Naive B cell (primary cell): ENCODE results near the gene NT5C1A. TPM values are rescaled to one million over a fixed set of nuclear protein-coding genes. Genes with fewer than 3 reads are reported as not detected.

ENCODE experiments used
- ATAC-seq, 2 donors: fragments of 150-1000 bp; cut with Tn5 transposase; 2 replicates each; pipeline ENCODE4 v1.10.0; 2021; ENCODE audit warnings: low read depth in 2 of 2, mild to moderate bottlenecking in 2 of 2, moderate library complexity in 2 of 2
- DNase-seq: peaks from one replicate; pipeline ENCODE4 v3.0.0; 2022
- H3K27ac Mint-ChIP-seq, 6 donors: one replicate each; pipeline ENCODE4 v1.8.0; 2020 to 2022; ENCODE audit warnings: mild to moderate bottlenecking in 6 of 6, mixed read lengths in 6 of 6, moderate library complexity in 5 of 6, inconsistent platforms in 2 of 6
- H3K27me3 Mint-ChIP-seq, 3 donors: one replicate each; pipeline ENCODE4 v1.8.0; 2021 to 2022; ENCODE audit warnings: mixed read lengths in 3 of 3, mild to moderate bottlenecking in 1 of 3
- H3K36me3 Mint-ChIP-seq, 2 donors: one replicate each; pipeline ENCODE4 v1.8.0; 2020 to 2022; ENCODE audit warnings: mixed read lengths in 2 of 2, inconsistent platforms in 1 of 2, mild to moderate bottlenecking in 1 of 2
- H3K4me1 Mint-ChIP-seq, 3 donors: one replicate each; pipeline ENCODE4 v1.8.0; 2020 to 2022; ENCODE audit warnings: mixed read lengths in 3 of 3, inconsistent platforms in 1 of 3, mild to moderate bottlenecking in 1 of 3, moderate library complexity in 1 of 3
- H3K4me3 Mint-ChIP-seq, 8 donors: one replicate each; pipeline ENCODE4 v1.8.0; 2020 to 2022; ENCODE audit warnings: mild to moderate bottlenecking in 8 of 8, mixed read lengths in 8 of 8, moderate library complexity in 8 of 8, inconsistent platforms in 2 of 8
- H3K9me3 Mint-ChIP-seq, 7 donors: one replicate each; pipeline ENCODE4 v1.8.0; 2020 to 2022; ENCODE audit warnings: mixed read lengths in 7 of 7, mild to moderate bottlenecking in 5 of 7, inconsistent platforms in 2 of 7, moderate library complexity in 1 of 7
- polyA plus RNA-seq, 6 donors: library from polyadenylated mRNA; unstranded; fragments of 300-500 nt; fragmentation: Illumina TruSeq; gene quantifications; one replicate each; pipeline ENCODE4 v1.2.3, GENCODE V29; 2021; ENCODE audit warnings: low read depth in 6 of 6

NT5C1A gene
- polyA plus RNA-seq, 6 donors from 2014 or later: not detected

GRCh38 chr1:39639305-39640130 is 32.4 kb downstream of the NT5C1A start, which contains the start of gene HEYL:
Gene HEYL, minus strand, starts transcription at chr1:39639643. Its CDS starts 18 bp downstream, at chr1:39639625.
- Mint-ChIP-seq H3K27ac (peak within 1 kb of the TSS in 1 of 6 donors; percentile 9), H3K4me3 (peak within 1 kb of the TSS; percentile 52 to 82 (median 78)), H3K9me3 (peaks cover 0 to 6% (median 2%) of the 10 kb centered on the region in 7 donors), H3K4me1 (peaks cover 0 to 2% (median 0%) of the 10 kb centered on the region in 3 donors), H3K36me3 (no peaks in the 10 kb centered on the region), H3K27me3 (peaks cover 43 to 59% (median 59%) of the 10 kb centered on the region in 3 donors)
- ATAC-seq: peak; percentile 75 to 78
- DNase-seq: peak; percentile 23

GRCh38 chr1:39638965-39639304 is 33.0 kb downstream of the NT5C1A start:
- H3K27ac Mint-ChIP-seq: peak overlapping the region in 1 of 6 donors; percentile 9
- H3K4me1 Mint-ChIP-seq: peaks cover 0 to 2% (median 0%) of the 10 kb centered on the region in 3 donors
- peaks cover 46 to 60% (median 59%) of the 10 kb centered on the region in 3 donors for H3K27me3 Mint-ChIP-seq
- peak overlapping the region; percentile 25 to 80 (median 63) for H3K4me3 Mint-ChIP-seq
- H3K36me3 Mint-ChIP-seq: no peaks in the 10 kb centered on the region
- peaks cover 0 to 5% (median 2%) of the 10 kb centered on the region in 7 donors for H3K9me3 Mint-ChIP-seq
- no peak for ATAC-seq
- no peak for DNase-seq

GRCh38 chr1:39637361-39637760 is 34.5 kb downstream of the NT5C1A start:
- H3K27me3 Mint-ChIP-seq: peaks cover 46 to 68% (median 66%) of the 10 kb centered on the region in 3 donors
- H3K27ac Mint-ChIP-seq: no peak overlapping the region
- peaks cover 0 to 2% (median 0%) of the 10 kb centered on the region in 3 donors for H3K4me1 Mint-ChIP-seq
- peaks cover 0 to 2% (median 0%) of the 10 kb centered on the region in 7 donors for H3K9me3 Mint-ChIP-seq
- no peaks in the 10 kb centered on the region for H3K36me3 Mint-ChIP-seq
- peak overlapping the region in 1 of 8 donors; percentile 25 for H3K4me3 Mint-ChIP-seq
- no peak for DNase-seq
- ATAC-seq: no peak

DNA sequence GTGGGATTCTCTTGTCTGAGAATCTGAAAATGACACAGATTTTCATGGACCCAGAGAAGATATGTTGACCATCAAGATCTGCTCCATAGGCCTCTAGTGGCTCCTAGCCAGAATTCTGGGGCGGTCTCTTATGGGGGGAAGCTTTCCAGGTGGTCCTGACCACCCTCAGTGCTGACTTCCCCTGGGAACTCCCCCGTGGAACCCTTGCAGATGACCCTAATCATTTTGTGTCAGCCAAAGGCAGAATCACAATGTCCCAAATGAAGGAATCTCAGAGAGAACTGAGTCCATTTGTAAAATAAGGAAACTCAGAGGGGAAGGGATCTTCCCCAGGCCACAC is 36.1 kb downstream of the NT5C1A start:
- H3K27me3 Mint-ChIP-seq: peaks cover 41 to 64% (median 64%) of the 10 kb centered on the region in 3 donors
- peaks cover 0 to 2% (median 0%) of the 10 kb centered on the region in 3 donors for H3K4me1 Mint-ChIP-seq
- peaks cover 0 to 2% (median 0%) of the 10 kb centered on the region in 7 donors for H3K9me3 Mint-ChIP-seq
- ATAC-seq: no peak
- no peaks in the 10 kb centered on the region for H3K36me3 Mint-ChIP-seq
- no peak overlapping the region for H3K27ac Mint-ChIP-seq
- H3K4me3 Mint-ChIP-seq: no peak overlapping the region
- no peak for DNase-seq

DNA sequence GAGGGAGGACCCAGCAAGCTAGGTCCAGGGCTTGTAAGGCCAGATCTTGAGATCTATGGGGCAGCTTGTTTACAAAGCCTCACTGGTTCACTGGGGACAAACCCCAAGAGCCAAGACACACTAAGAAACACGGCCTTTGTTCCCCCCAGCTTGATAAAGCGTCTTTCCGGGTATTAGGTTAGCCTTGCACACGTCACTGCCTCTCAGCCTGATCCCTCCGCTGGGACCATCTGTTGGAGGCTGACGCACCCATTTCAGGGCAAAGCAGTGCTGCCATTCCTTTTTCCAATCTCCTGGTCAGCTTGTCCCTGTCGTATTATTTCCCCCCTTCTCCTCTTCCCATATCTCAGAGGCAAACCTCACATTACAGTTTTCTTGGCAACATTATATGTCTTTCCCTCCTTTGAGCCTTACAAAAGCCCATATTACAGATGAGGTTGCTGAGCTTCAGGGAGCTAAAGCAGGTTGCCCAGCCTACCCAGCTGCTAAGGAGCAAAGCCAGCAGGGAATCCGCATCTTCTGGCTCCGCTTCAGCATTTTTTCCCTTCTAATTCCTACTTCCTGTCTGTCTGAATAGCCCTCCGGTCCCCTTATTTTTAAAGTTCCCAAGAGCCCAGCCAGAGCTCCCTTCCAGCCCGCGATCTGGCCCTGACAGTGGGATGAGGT is 36.6 kb downstream of the NT5C1A start:
- DNase-seq (no peak), ATAC-seq (no peak)
- H3K9me3 Mint-ChIP-seq: peaks cover 0 to 2% (median 0%) of the 10 kb centered on the region in 7 donors
- H3K36me3 Mint-ChIP-seq: no peaks in the 10 kb centered on the region
- peaks cover 36 to 64% (median 61%) of the 10 kb centered on the region in 3 donors for H3K27me3 Mint-ChIP-seq
- no peak overlapping the region for H3K27ac Mint-ChIP-seq
- H3K4me3 Mint-ChIP-seq: no peak overlapping the region
- H3K4me1 Mint-ChIP-seq: peaks cover 0 to 2% (median 0%) of the 10 kb centered on the region in 3 donors

GRCh38 chr1:39633422-39633821 is 38.5 kb downstream of the NT5C1A start:
- no peak for DNase-seq
- H3K4me3 Mint-ChIP-seq: no peak overlapping the region
- no peak overlapping the region for H3K27ac Mint-ChIP-seq
- H3K27me3 Mint-ChIP-seq: peaks cover 34 to 60% (median 53%) of the 10 kb centered on the region in 3 donors
- no peaks in the 10 kb centered on the region for H3K4me1 Mint-ChIP-seq
- no peak for ATAC-seq
- no peaks in the 10 kb centered on the region for H3K36me3 Mint-ChIP-seq
- peaks cover 0 to 2% (median 0%) of the 10 kb centered on the region in 7 donors for H3K9me3 Mint-ChIP-seq

GRCh38 chr1:39632682-39633417 is 39.1 kb downstream of the NT5C1A start:
- peaks cover 0 to 2% (median 0%) of the 10 kb centered on the region in 7 donors for H3K9me3 Mint-ChIP-seq
- no peaks in the 10 kb centered on the region for H3K4me1 Mint-ChIP-seq
- H3K4me3 Mint-ChIP-seq: no peak overlapping the region
- DNase-seq (no peak), ATAC-seq (no peak)
- H3K27ac Mint-ChIP-seq: no peak overlapping the region
- no peaks in the 10 kb centered on the region for H3K36me3 Mint-ChIP-seq
- H3K27me3 Mint-ChIP-seq: peaks cover 28 to 54% (median 47%) of the 10 kb centered on the region in 3 donors

DNA sequence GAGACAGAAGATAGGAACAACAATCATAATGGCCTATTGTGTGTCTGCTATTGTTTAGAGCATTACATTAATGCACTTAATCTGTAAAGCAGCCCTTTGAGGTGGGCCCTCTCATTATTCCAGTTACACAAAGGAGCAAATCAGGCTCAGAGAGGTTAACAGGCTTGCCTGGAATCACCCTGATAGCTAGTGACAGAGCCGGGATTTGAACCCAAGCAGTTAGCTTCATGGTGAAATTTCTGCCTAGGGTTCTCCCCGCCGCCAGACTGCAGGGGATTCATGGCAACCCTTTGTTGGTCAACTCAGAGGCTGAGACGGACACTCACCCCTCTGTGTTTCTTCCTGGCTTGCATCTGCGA is 39.6 kb downstream of the NT5C1A start:
- Mint-ChIP-seq H3K4me1 (no peaks in the 10 kb centered on the region), H3K27me3 (peaks cover 24 to 48% (median 42%) of the 10 kb centered on the region in 3 donors), H3K4me3 (no peak overlapping the region), H3K36me3 (no peaks in the 10 kb centered on the region), H3K27ac (no peak overlapping the region), H3K9me3 (peaks cover 0 to 2% (median 0%) of the 10 kb centered on the region in 7 donors)
- no peak for ATAC-seq
- DNase-seq: no peak

- Mint-ChIP-seq H3K27me3 (peaks cover 22 to 42% (median 35%) of the 10 kb centered on the region in 3 donors), H3K4me1 (no peaks in the 10 kb centered on the region), H3K27ac (peak overlapping the region in 1 of 6 donors; percentile 10), H3K9me3 (peaks cover 0 to 2% (median 0%) of the 10 kb centered on the region in 7 donors), H3K36me3 (no peaks in the 10 kb centered on the region), H3K4me3 (no peak overlapping the region)
- ATAC-seq (no peak), DNase-seq (no peak)
These were observed 40.3 kb downstream of the NT5C1A start for GRCh38 chr1:39631361-39632322.

DNA sequence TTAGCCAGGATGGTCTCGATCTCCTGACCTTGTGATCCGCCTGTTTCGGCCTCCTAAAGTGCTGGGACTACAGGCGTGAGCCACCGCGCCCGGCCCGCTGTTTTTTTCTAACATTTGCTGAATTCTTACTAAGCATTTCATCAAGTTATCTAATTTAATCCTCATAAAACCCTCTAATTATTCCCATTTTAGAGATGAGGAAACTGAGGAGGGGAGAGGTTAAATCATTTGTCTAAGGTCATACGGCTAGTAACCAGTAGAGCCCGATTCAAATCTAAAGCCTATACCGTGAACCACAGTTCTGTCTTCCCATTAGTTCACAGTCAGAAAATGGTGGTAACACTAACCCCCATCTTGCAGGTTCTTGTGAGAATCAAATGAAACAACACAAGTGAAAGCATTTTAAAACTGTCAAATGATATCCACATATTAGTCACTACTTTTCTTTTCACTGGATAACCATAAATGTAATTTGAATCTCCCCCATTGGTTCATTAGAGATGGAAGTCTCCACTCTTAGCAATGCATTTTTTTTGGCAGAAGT is 43.0 kb downstream of the NT5C1A start:
- Mint-ChIP-seq H3K4me3 (no peak overlapping the region), H3K4me1 (no peaks in the 10 kb centered on the region), H3K27ac (peak overlapping the region in 1 of 6 donors; percentile 73), H3K27me3 (peaks cover 16 to 29% (median 26%) of the 10 kb centered on the region in 3 donors), H3K9me3 (peaks cover 0 to 2% (median 0%) of the 10 kb centered on the region in 7 donors), H3K36me3 (no peaks in the 10 kb centered on the region)
- DNase-seq (no peak), ATAC-seq (no peak)

DNA sequence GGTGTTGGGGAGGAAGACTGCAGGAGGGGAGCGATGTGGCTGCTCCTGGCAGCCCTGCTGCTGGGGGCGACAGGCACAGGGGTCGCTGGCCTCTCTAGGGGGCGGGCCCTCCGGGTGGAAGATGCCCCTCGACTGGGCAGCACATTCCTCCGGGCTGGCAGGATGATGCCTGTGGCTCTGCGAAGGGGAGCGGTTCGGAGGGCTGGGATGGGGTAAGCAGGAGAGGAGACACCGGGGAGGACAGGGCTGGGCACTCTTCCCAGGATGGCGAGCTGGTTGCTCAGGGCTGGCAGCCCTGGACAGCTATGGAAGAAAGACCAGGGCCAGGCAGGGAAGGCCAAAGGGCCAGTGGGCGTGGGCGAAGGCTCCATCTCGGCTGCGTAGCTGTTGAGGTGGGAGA is 45.3 kb downstream of the NT5C1A start:
- ATAC-seq: no peak
- no peaks in the 10 kb centered on the region for H3K4me1 Mint-ChIP-seq
- H3K4me3 Mint-ChIP-seq: no peak overlapping the region
- no peaks in the 10 kb centered on the region for H3K36me3 Mint-ChIP-seq
- peak overlapping the region in 2 of 6 donors; percentile 9 to 18 for H3K27ac Mint-ChIP-seq
- no peaks in the 10 kb centered on the region for H3K9me3 Mint-ChIP-seq
- H3K27me3 Mint-ChIP-seq: peaks cover 20 to 37% (median 25%) of the 10 kb centered on the region in 3 donors
- DNase-seq: no peak
